Fibroblast of mammary gland (primary cell): ENCODE measurements around the gene CEP83.

Source experiments
- DNase-seq: peaks from one replicate; pipeline ENCODE4 v3.0.0-alpha.2; 2010; ENCODE audit warnings: low read depth
- H3K4me3 ChIP-seq: 2 replicates; pipeline ENCODE4 v1.5.1; 2011; ENCODE audit warnings: low read depth, mild to moderate bottlenecking, low read length, moderate library complexity; ENCODE audit not compliant: control insufficient read depth
- TF ChIP-seq, protein P1 (sequence below): conservative IDR thresholded peaks from 2 replicates; pipeline ENCODE4 v1.5.1; 2011; ENCODE audit warnings: low read depth, low read length, inconsistent platforms; ENCODE audit not compliant: control insufficient read depth, insufficient read depth

The CEP83 gene

DNA sequence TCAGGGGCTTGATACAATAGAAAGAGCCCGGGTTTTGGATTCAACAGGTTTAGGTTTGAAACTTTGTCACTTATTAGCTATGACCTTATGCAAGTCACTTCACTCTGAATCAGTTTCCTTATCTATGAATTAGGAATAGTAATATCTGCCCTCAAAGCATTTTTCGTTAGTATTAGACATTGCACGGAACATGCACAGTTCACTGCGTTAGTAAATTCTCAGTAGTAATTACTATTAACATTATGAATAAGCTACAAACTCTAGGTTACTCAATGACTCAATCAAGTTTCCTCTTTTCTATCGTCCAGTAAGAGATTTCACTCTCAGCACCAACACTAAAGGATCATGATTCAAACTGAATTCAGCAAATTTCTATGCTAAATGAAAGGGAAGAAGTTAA lies 150.3 kb downstream of the CEP83 start:
- TF ChIP-seq, protein P1, sequence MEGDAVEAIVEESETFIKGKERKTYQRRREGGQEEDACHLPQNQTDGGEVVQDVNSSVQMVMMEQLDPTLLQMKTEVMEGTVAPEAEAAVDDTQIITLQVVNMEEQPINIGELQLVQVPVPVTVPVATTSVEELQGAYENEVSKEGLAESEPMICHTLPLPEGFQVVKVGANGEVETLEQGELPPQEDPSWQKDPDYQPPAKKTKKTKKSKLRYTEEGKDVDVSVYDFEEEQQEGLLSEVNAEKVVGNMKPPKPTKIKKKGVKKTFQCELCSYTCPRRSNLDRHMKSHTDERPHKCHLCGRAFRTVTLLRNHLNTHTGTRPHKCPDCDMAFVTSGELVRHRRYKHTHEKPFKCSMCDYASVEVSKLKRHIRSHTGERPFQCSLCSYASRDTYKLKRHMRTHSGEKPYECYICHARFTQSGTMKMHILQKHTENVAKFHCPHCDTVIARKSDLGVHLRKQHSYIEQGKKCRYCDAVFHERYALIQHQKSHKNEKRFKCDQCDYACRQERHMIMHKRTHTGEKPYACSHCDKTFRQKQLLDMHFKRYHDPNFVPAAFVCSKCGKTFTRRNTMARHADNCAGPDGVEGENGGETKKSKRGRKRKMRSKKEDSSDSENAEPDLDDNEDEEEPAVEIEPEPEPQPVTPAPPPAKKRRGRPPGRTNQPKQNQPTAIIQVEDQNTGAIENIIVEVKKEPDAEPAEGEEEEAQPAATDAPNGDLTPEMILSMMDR, result no peak
- no peak for DNase-seq
- no peak overlapping the region for H3K4me3 ChIP-seq

DNA sequence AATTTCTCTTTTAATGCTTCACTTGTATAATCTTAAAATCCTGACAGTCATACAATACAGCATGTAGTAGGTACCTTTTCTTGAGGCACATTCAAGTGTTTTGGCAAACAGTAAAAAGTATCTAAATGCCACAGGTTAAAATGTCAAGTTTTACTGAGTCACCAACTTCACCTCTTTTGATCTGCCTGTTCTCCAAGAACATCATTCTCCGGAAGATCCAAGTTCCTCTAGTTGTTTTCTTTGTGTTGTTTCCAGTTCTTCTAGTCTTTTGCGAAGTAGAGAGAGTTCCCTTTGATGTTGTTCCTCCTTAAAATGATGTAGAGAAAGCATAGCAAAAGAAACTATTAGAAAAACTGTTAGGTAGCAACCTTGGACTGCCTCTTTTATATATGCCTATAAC lies 151.1 kb downstream of the CEP83 start:
- peak; percentile 24 for DNase-seq
- H3K4me3 ChIP-seq, result no peak overlapping the region
- TF ChIP-seq, protein P1, result no peak

DNA sequence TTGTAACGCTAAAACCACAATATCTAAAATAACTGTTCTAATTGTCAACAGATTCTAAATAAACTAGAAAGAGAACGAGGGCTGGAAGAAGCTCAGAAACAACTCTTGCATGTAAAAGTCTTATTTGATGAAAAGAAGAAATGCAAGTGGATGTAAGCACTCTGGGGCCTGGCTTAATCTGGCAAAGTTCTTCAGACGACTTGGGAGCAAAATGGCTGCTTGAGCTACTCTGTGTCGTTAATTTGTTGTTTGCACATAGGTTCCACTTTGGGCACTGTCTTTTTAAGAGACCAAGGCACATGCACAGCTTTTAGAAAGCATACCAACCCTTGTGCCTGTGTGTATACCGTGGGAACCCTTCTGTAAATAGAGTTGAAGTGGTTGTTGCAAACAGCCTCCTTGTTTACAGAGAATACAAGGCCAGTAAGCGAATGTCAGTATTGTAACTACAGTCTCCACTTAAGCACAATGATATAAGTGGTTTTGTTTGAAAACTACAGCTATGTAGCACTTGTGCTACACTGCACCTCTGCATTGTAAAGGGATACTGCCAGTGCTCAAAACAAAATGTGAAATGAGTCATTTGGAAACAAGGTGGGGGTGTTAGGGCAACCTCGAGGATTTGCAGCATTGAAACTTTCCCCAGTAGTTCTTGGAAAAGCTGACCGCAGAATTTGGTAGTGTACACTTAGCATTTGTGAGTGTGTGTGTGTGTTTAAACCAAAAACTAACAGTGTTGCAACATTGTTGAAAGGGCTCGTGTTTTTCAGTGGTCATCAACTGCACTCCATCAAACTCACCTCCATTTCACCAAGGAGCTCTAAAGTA lies 154.3 kb downstream of the CEP83 start:
- DNase-seq, result peak; percentile 85
- TF ChIP-seq, protein P1, result no peak
- no peak overlapping the region for H3K4me3 ChIP-seq

DNA sequence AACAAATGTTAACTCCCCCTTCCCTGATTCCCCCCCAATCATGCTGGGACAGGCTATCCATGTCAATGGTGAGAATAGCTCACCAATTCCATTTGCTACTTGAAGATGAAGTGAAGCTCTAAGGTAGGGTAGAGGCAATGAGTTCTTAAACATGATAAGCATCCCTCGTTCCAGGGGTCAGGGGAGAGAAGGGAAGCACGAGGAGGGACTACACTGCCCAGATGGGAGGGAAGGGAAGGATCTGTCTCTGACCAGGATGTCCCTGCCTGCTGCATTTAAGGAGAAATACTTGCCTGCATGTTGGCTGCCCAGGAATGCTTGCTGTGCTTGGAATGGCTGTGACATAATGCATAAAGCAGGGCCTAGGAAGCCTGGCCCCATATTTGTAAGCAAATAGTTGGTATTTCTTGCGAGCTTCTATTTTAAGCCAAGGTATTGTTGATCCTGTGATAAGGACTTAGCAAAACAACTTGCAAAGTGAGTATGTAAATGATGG lies 155.1 kb downstream of the CEP83 start:
- TF ChIP-seq, protein P1, result no peak
- no peak for DNase-seq
- H3K4me3 ChIP-seq, result no peak overlapping the region

DNA sequence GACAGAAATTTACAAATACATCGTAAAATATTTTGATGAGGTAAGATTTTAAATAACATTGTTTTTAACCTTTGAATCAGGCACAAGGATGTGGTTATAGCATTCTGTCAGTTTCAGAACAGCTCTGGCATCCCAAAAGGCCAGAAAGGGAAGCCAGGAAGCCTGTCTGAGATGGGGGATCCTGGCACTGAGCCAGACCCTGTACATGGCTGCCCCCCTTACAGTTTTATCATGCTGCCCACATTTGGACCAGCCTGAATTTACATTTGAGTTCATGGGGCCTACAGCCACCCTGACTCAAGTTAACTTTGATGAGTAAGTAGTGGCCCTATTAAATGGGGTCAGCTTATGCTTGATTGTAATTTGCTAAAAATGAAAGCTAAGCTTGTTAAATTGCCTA lies 155.7 kb downstream of the CEP83 start:
- no peak overlapping the region for H3K4me3 ChIP-seq
- TF ChIP-seq, protein P1, result no peak
- no peak for DNase-seq

DNA sequence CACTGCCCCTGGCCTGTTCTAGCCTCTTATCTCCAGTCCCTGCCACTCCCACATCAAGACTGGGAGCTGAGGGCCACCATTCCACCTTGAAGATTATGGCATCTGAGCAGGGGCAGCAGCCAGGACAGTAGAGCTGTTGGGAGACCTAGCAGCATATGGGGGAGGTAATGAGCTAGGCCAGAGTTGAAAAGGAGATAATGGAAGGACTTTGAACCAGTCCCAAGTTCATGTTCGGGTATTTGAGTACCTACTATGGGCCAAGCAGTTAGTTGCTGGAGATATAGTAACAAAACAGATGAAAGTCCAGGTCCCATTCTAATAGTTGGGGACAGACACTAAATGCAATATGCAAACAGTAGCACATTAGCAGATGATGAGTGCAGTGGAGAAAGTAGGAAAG lies 159.8 kb downstream of the CEP83 start:
- TF ChIP-seq, protein P1, result no peak
- H3K4me3 ChIP-seq, result no peak overlapping the region
- DNase-seq, result no peak

DNA sequence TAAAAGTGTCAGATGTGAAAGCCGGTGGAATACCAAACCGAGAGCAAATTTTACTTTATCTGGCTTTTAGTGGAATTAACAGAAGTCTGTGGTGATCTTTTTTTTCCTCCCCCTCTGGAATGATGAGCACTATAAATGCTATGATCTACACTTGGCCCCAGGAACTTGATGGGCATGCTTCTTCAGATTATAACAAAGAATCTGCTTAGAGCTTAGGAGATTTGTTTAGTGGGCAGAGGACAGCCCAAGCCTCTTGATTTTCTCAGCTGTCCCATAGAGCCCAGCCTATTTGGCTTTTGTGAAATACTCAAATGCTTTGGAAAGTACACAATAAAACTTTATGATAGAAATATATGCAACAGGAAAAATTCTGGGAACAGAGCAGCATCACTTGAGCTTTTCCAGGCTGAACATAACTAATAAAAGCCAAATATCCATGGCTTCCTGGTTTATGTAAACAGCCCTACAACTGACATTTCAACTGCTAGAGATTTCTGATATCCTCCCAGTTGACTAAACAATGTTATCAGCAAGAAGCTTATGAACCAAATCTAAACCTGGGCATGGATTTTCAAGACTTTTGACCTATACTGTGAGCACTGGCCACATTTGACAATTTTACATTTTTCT lies 161.7 kb downstream of the CEP83 start:
- H3K4me3 ChIP-seq, result no peak overlapping the region
- TF ChIP-seq, protein P1, result no peak
- no peak for DNase-seq
